ENCODE measurements around the gene GHR.

Gene GHR

DNA sequence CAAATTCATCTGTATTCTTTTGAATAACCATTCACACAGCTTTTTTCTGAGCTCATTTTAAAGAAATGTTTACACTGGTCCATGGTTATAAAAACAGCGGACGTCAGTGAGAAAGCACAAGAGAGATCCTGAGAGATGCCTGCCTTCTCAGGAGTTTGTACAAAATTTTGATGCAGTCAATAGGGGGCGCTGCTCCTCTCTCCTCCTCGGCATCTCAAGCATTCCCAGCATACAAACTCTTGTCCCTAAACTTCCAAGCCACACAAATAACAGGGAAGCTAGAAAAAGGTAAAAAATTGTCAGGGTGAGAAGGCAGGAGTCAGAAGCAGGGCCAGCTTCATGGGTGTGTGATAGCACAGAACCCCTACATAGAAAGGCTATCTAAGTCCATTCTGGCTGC is 322.2 kb downstream of the GHR start:
- DNase-seq = peak in 1 of 2 donors; percentile 9

- no peak for DNase-seq
Measured at GRCh38 chr5:42745856-42746255, 322.6 kb downstream of the GHR start.

DNA sequence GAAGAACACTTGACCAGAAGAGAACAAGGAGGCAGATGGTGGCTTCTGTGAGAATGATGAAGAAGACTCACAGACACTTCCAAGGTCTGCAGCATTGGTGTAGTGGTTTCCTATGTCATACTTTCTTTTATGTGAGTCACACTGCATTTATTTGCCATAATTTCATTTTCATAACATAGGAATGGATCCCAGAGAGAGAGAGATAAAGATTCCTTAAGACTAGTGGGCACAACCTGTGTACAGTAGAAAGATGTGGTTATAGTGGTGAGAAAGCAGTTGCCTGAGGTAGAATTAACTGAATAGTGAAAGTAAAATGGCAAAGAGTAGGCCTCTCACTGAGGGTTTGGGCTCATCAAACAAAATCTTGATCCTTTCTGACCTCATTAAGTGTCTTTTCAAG is 325.8 kb downstream of the GHR start:
- no peak for DNase-seq

DNA sequence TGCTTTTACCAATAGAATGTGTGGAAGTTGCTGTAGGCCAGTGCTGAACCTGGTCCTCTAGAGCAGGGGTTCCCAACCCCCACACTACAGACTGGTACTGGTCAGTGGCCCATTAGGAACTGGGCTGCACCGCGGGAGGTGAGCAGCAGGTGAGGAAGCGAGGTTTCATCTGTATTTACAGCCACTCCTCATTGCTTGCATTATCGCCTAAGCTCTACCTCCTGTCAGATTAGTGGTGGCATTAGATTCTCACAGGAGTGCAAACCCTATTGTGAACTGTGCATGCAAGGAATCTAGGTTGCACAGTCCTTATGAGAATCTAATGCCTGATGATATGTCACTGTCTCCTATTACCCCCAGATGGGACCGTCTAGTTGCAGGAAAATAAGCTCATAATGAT is 327.3 kb downstream of the GHR start:
- DNase-seq = no peak

DNA sequence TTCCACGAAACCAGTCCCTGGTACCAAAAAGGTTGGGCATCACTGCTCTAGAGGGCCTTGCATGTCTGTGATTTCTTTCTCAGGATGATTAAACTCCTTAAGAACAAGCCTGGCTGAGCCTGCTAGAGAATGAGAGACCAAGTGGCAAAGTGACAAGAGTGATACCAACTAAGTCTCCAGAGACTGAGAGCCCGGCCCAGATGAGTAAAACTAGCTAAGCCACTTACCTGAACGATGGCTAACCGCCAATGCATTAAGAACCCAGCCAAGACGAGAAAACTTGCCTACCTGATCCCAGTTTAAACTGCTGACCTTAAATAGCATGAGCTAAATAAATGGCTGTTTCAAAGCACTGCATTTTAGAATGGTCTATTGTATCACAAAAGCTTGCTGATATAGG is 327.8 kb downstream of the GHR start:
- no peak for DNase-seq

DNA sequence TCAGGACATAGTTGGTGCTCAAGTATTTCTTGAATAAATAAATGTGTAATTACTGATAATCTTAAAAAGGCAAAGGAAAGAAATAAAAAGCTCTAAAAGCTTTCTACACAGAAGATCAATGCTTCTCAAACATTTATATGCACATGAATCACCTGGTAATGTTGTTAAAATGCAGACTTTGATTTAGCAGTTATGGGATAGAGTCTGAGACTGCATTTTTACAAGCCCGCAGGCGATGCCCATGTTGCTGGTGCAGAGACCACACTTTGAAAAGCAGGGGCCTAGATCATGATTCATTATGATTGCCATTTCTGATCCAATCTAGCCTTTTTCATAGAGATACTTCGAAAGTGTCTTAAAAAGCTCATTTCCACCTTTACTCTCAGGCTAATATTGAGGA is 329.9 kb downstream of the GHR start:
- DNase-seq = no peak

- DNase-seq = peak; percentile 42 to 59
Measured at GRCh38 chr5:42756606-42757601, 333.7 kb downstream of the GHR start, which contains the start of gene CCDC152. TSS of gene CCDC152 (plus strand) at chr5:42756818. CDS start at chr5:42759122, 2,304 bp downstream.

DNA sequence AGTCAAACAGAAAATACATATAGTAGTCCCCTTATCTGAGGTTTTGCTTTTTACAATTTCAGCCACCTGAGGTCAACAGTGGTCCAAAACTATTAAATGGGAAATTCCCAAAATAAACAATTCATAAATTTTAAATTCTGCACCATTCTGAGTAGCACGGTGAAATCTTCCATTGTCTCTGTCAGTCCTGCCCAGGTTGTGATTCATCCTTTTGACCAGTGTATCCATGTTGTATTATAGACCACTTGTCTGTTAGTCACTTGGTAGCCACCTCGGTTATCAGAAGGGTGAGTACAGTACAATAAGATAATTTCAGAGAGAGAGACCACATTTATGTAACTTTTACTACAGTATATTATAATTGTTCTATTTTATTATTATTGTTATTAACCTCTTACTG is 336.2 kb downstream of the GHR start:
- DNase-seq = no peak

DNA sequence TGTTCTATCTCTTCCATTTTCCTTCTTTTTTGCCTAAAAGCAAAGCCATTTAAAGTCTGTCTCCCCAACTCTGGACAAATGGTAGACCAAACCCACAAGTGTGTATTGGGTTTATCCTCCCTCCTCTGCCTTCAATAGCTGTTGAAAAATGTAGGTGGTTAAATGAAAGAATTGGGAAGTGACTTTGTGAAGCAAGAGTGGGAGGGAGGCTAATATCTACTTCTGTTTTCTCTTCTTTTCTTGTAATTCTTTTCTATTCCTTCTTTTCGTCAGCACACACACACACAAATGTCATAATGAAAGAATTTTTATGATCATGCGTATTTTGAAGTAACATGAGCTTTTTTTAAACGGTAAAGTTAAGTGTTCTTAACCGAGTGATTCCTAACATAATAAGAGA is 337.2 kb downstream of the GHR start:
- DNase-seq = no peak

DNA sequence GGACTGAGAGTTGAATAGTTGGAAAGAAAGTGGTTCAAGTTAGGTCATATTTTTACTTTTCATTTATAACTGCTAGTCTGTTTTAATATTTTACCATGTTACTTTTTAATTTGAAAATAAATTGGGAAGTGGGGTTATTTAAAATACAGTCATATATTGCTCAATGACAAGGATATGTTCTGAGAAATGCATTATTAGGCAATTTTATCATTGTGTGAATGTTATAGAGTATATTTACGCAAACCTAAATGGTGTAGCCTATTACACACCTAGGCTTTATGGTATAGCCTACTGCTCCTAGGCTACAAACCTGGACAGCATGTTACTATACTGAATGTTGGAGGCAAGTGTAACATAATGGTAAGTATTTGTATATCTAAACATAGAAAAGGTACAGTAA is 338.6 kb downstream of the GHR start:
- DNase-seq = no peak

- no peak for DNase-seq
Measured at GRCh38 chr5:42767491-42768105, 344.4 kb downstream of the GHR start.

GRCh38 chr5:42768106-42768504 is 344.9 kb downstream of the GHR start:
- no peak for DNase-seq

DNA sequence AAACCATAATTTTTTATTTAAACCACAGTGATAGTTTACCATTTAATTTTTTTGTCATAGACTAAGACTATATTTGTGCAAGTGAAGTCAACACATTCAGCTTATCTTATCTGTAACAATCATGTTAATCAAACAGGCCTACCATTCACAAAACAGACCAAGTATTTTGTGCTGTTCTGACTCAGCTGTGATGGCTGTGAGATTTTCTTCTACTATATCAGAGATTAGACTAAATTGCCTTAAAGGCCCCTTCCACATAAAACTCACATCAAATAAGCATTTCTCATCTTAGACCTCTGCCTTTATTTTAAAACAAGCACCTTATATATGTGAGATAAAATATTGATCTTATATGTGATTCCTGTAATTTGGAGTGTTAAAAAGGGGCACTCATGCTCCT is 346.8 kb downstream of the GHR start:
- no peak for DNase-seq

All from stimulated activated CD4-positive, alpha-beta T cell treated with anti-CD3 and anti-CD28 coated beads, Interleukin-2, amount 100 ng/mL, for 48 hours (primary cell).